GM12891 (cell line): Measurements from ENCODE around the gene MYH9.

Experiments used
- POLR2A ChIP-seq: IDR thresholded peaks from 2 replicates; pipeline ENCODE4 v1.6.1; 2011; ENCODE audit warnings: low read depth, low read length, control low read depth
- POLR2AphosphoS5 ChIP-seq: IDR thresholded peaks from 2 replicates; pipeline ENCODE4 v1.6.1; 2011; ENCODE audit warnings: low read depth, low read length, control low read depth
- POU2F2 ChIP-seq: IDR thresholded peaks from 2 replicates; pipeline ENCODE4 v1.6.1; 2011; ENCODE audit warnings: low read depth, mild to moderate bottlenecking, control low read depth, low read length, moderate library complexity
- TAF1 ChIP-seq: IDR thresholded peaks from 2 replicates; pipeline ENCODE4 v1.6.1; 2011; ENCODE audit warnings: low read depth, low read length, control low read depth

DNA sequence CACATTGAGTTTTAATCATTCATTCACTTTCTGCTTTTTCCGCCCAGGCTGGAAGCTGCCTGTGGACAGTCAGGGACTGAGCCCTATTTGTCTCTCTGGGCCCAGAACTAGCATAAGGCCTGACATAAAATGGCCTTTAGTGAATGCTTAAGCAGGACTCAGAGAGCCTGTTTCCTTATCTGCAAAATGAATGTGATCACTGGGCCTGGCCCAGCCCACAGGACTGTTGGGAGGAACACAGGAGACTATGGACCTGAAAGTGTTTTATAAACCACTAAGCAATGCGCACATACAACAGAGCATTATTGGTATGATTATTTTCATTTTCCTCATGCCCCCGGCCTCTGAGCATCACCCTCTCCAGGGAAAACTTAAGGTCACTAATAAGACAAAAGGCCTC is 3.9 kb upstream of the MYH9 start:
- TF ChIP-seq POLR2A (no peak), TAF1 (no peak), POLR2AphosphoS5 (no peak), POU2F2 (no peak)
